Muscle of leg (tissue), 16 donors: ENCODE data around the gene F9. TPM values are rescaled to one million over a fixed set of nuclear protein-coding genes. Genes with fewer than 3 reads are reported as not detected.
"Not testable (repeated sequence)": the region's sequence is repeated elsewhere in the genome, so short reads cannot be mapped to it uniquely, and the experiment has no call there.

Experiments used
- DNase-seq: peaks from one replicate; pipeline ENCODE4 v3.0.0; 2013
- H3K27ac ChIP-seq: one replicate; pipeline ENCODE4 v1.5.1; 2013; ENCODE audit warnings: mild to moderate bottlenecking, low read length, control low read depth
- H3K27me3 ChIP-seq: one replicate; pipeline ENCODE4 v1.6.1; 2013; ENCODE audit warnings: low read length; ENCODE audit not compliant: control insufficient read depth, insufficient read depth
- H3K36me3 ChIP-seq: one replicate; pipeline ENCODE4 v1.6.1; 2013; ENCODE audit warnings: low read length; ENCODE audit not compliant: control insufficient read depth, insufficient read depth
- H3K4me1 ChIP-seq: one replicate; pipeline ENCODE4 v1.6.1; 2013; ENCODE audit warnings: low read length; ENCODE audit not compliant: control insufficient read depth, insufficient read depth
- H3K4me3 ChIP-seq: one replicate; pipeline ENCODE4 v1.5.1; 2013; ENCODE audit warnings: low read length, control low read depth
- H3K9me3 ChIP-seq: replicated peaks from 2 replicates; pipeline ENCODE4 v1.6.1; 2013; ENCODE audit warnings: low read depth, low read length; ENCODE audit not compliant: control insufficient read depth
- WGBS: methylation state at CpG from one replicate; pipeline ENCODE4 v1.1.5; 2013; ENCODE audit warnings: missing lambda C conversion rate; ENCODE audit not compliant: insufficient coverage; 5-methylcytosine and 5-hydroxymethylcytosine counted together
- long read RNA-seq, 11 donors: transcript quantifications; one replicate each; lab custom pipeline, GENCODE V29; 2026
- polyA plus RNA-seq, 8 donors: library from polyadenylated mRNA; unstranded; fragments of 120-200 nt; gene quantifications; one replicate each; pipeline versions ENCODE4 v1.2.1 to v1.2.3, GENCODE V29; 2013; ENCODE audit warnings: inconsistent platforms in 1 of 8, low replicate concordance in 1 of 8; ENCODE audit not compliant: insufficient read length in 8 of 8, insufficient read depth in 1 of 8
- total RNA-seq: library from RNA; stranded (reverse); fragments of 120-200 nt; gene quantifications from one replicate; pipeline ENCODE4 v1.2.4, GENCODE V29; 2013

Gene F9
- total RNA-seq = not detected
- polyA plus RNA-seq = not detected
- long read RNA-seq, donor 1 = 0 reads
- long read RNA-seq, donor 2 = 0 reads
- long read RNA-seq, donor 3 = 0 reads
- long read RNA-seq, donor 4 = 0 reads
- long read RNA-seq, donor 5 = 0 reads
- long read RNA-seq, donor 6 = 0 reads
- long read RNA-seq, donor 7 = 0 reads
- long read RNA-seq, donor 8 = 0 reads
- long read RNA-seq, donor 9 = 0 reads
- long read RNA-seq, donor 10 = 0 reads
- long read RNA-seq, donor 11 = 0 reads

DNA sequence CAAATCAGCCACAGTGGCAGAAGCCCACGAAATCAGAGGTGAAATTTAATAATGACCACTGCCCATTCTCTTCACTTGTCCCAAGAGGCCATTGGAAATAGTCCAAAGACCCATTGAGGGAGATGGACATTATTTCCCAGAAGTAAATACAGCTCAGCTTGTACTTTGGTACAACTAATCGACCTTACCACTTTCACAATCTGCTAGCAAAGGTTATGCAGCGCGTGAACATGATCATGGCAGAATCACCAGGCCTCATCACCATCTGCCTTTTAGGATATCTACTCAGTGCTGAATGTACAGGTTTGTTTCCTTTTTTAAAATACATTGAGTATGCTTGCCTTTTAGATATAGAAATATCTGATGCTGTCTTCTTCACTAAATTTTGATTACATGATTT lies at the start of gene F9:
F9 (plus strand) TSS at position 190 of the 400 bp plus-strand sequence; CDS start at position 216, 26 bp downstream.
- Histone ChIP-seq H3K4me3 (no peak within 1 kb of the TSS), H3K27me3 (peaks cover 2% of the 10 kb centered on the region), H3K9me3 (no peaks in the 10 kb centered on the region), H3K36me3 (no peaks in the 10 kb centered on the region), H3K27ac (no peak within 1 kb of the TSS), H3K4me1 (no peaks in the 10 kb centered on the region)
- no peak for DNase-seq
- WGBS = no CpG with 5 or more reads among the region's 4 CpGs

DNA sequence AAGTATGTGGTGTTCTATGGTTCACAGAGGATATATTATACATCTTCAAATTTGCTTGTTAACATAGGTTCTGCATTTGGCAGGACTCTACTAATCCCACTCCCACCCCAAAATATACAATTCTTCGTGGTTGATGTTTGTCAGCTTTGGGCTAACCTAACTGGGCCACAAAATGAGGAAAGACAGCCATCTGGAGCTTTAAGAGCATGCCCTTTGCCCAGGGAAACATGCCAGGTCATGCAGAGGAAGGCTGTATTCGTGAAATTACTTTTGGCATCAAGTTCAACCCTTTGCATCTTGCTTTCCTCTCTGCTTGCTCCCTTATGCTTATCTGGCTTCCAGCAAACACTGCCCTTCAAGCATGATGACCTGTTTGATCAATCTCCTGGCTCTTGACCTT lies 46.8 kb upstream of the F9 start:
- Histone ChIP-seq H3K36me3 (no peaks in the 10 kb centered on the region), H3K27ac (no peak overlapping the region), H3K4me3 (no peak overlapping the region), H3K4me1 (no peaks in the 10 kb centered on the region), H3K27me3 (no peaks in the 10 kb centered on the region), H3K9me3 (no peaks in the 10 kb centered on the region)
- DNase-seq = no peak
- 22% methylated on average over 2 of the region's 2 CpGs for WGBS

- H3K27me3 ChIP-seq = no peaks in the 10 kb centered on the region
- WGBS = no CpG with 5 or more reads among the region's 2 CpGs
- no peaks in the 10 kb centered on the region for H3K9me3 ChIP-seq
- DNase-seq = peak; percentile 57
- no peaks in the 10 kb centered on the region for H3K36me3 ChIP-seq
- H3K4me3 ChIP-seq = no peak overlapping the region
- no peak overlapping the region for H3K27ac ChIP-seq
- H3K4me1 ChIP-seq = no peaks in the 10 kb centered on the region
These were observed 45.9 kb upstream of the F9 start for GRCh38 chrX:139484591-139484990.

DNA sequence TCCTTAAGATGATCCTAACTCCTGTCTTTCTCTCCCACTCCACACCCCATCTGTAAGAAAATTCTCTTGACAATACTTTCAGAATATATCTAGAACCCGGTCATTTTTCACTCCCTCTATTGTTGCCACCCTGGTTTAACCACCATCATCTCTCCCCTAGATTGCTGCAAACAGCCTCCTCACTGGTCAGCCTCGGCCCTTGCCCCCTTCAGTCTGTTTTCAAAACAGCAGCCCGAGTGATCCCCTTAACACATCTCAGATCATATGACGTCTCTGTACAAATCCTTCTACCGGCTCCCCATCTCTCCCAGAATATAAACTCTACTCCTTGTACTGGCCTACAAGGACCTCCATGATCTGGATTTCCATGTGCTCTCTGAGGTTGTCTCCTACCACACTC lies 35.2 kb upstream of the F9 start:
- no peaks in the 10 kb centered on the region for H3K27me3 ChIP-seq
- H3K4me1 ChIP-seq = no peaks in the 10 kb centered on the region
- no peak for DNase-seq
- no peak overlapping the region for H3K27ac ChIP-seq
- H3K9me3 ChIP-seq = no peaks in the 10 kb centered on the region
- WGBS = 59% methylated on average over 5 of the region's 5 CpGs
- H3K4me3 ChIP-seq = no peak overlapping the region
- no peaks in the 10 kb centered on the region for H3K36me3 ChIP-seq

- no peaks in the 10 kb centered on the region for H3K9me3 ChIP-seq
- H3K27ac ChIP-seq = no peak overlapping the region
- no peak overlapping the region for H3K4me3 ChIP-seq
- H3K27me3 ChIP-seq = no peaks in the 10 kb centered on the region
- no peaks in the 10 kb centered on the region for H3K36me3 ChIP-seq
- no peaks in the 10 kb centered on the region for H3K4me1 ChIP-seq
- no peak for DNase-seq
These were observed 24.2 kb upstream of the F9 start for GRCh38 chrX:139506333-139506732.

- no peak for DNase-seq
- no peak overlapping the region for H3K4me3 ChIP-seq
These were observed 22.4 kb upstream of the F9 start for GRCh38 chrX:139508099-139508498.

DNA sequence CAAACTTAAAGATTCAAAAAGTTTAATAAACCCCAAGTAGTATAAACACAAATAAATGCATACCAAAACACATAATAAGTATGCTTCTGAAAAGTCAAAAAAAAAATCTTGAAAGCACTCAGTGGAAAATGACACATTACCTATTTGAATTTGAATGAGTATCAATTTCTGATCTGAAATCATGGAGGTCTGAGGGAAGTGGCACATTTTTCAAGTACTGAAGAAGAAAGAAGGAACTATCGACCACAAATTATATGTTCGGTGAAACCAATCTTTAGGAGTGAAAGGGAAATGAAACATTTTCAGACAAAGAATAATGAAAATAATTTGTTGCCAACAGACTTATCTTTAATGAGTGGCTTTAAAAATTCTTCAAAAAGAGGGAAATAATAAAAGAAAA lies 12.1 kb upstream of the F9 start:
- no CpG with 5 or more reads among the region's 2 CpGs for WGBS
- Histone ChIP-seq H3K27me3 (peaks cover 4% of the 10 kb centered on the region), H3K4me3 (no peak overlapping the region), H3K4me1 (no peaks in the 10 kb centered on the region), H3K36me3 (no peaks in the 10 kb centered on the region), H3K27ac (no peak overlapping the region), H3K9me3 (peaks cover under 1% of the 10 kb centered on the region)
- DNase-seq = no peak

More at GRCh38 chrX:139508099-139508498, 22.4 kb upstream of the F9 start:
- Histone ChIP-seq H3K9me3 (no peaks in the 10 kb centered on the region), H3K4me1 (no peaks in the 10 kb centered on the region), H3K27me3 (no peaks in the 10 kb centered on the region), H3K36me3 (no peaks in the 10 kb centered on the region), H3K27ac (no peak overlapping the region)
- 65% methylated on average over 8 of the region's 8 CpGs for WGBS

- H3K4me1 ChIP-seq, DNase-seq, H3K27me3 ChIP-seq, H3K4me3 ChIP-seq, H3K27ac ChIP-seq, H3K9me3 ChIP-seq, H3K36me3 ChIP-seq: not testable (repeated sequence)
- WGBS = no CpG with 5 or more reads among the region's 3 CpGs
These were observed 1.7 kb upstream of the F9 start for GRCh38 chrX:139528829-139529228.

DNA sequence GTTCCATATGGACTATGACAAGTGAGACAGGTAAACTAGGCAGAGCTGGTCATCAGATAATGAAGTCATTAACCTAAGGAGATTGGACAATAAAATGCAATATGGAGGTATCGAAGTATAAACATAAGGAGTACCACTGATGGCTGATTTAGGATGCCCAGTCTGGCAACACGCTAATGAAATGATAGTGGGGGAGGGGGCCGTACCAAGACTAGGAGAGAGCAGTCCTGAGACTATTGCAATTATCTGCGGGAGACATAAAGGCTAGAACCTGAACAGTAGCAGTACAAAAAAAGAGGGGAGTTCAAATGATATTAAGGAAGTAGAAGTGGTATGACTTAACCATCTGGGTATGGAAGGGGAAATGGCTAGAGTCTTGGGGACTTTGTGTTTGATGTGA lies 2.3 kb downstream of the F9 start:
- Histone ChIP-seq H3K36me3 (no peaks in the 10 kb centered on the region), H3K4me1 (no peaks in the 10 kb centered on the region), H3K9me3 (no peaks in the 10 kb centered on the region), H3K27me3 (peaks cover 5% of the 10 kb centered on the region), H3K27ac (no peak overlapping the region), H3K4me3 (no peak overlapping the region)
- WGBS = 90% methylated on average over 4 of the region's 4 CpGs
- no peak for DNase-seq

- 66% methylated on average over 2 of the region's 4 CpGs for WGBS
- no peaks in the 10 kb centered on the region for H3K9me3 ChIP-seq
- H3K27me3 ChIP-seq = peaks cover 5% of the 10 kb centered on the region
- no peak for DNase-seq
- no peak overlapping the region for H3K4me3 ChIP-seq
- H3K27ac ChIP-seq = no peak overlapping the region
- H3K4me1 ChIP-seq = no peaks in the 10 kb centered on the region
- H3K36me3 ChIP-seq = no peaks in the 10 kb centered on the region
These were observed 2.9 kb downstream of the F9 start for GRCh38 chrX:139533444-139533843.
